HL-60/S4 (cell line): ENCODE data around the gene C22orf23.

Experiments used
- in situ Hi-C: fragments of 300-500 bp; cut with MboI; formaldehyde crosslinking; loops from 2 replicates; pipeline ENCODE4 v1.14.3; 2022; ENCODE audit warnings: low sequenced_read_pairs

Gene C22orf23

GRCh38 chr22:37929390-37929789 is 24.0 kb downstream of the C22orf23 start:
- in situ Hi-C loops: no loop called here

- in situ Hi-C loops: no loop called here
Measured at GRCh38 chr22:37927637-37927936, 25.8 kb downstream of the C22orf23 start.

DNA sequence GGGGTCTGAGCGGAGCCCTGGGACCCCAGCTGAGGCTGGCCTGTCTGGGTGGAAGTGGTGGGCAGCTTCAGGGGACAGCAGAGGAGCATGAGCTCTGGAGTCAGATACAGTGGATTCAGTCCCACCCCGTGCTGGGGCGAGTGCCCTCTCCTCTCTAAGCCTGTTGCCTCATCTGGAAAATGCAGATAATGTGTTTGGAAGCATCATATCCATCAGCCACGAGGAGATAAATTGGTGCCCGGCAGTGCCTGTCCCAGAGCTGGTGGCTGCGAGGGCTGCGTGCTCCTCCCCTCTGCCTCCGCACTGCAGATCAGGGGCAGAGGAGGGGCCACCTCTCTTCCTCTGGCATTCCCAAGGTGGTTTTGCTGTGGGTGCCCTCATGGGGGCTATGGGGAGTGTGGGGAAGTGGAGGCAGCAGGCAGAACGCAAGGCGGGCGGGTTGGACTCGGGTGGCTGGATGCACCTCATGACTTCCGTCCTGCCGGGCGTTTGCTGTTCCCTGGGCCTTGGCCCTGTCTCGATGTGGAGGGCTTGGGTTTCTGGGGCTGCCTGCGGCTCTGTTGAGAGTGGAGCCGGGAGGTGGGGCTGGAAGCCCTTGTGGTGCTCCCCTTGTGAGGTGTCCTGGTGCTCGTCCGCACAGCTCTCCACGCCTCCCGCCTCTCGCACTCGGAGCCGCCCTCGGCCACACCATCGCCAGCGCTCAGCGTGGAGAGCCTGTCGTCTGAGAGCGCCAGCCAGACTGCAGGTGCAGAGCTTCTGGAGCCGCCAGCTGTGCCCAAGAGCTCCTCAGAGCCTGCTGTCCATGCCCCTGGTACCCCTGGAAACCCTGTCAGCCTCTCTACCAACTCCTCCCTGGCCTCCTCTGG is 26.4 kb downstream of the C22orf23 start:
- in situ Hi-C loops: no loop called here

GRCh38 chr22:37926358-37926757 is 27.0 kb downstream of the C22orf23 start:
- in situ Hi-C loops: no loop called here

DNA sequence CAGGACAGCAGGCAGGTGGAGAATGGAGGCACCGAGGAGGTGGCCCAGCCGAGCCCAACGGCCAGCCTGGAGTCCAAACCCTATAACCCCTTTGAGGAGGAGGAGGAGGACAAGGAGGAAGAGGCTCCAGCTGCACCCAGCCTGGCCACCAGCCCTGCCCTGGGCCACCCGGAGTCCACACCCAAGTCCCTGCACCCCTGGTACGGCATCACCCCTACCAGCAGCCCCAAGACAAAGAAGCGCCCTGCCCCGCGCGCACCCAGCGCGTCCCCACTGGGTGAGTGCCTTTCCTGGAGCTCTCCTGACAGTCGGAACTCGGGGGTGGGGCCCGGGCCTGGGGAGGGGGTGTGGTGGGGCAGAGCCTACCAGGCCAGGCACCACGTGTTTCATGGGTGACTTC is 27.6 kb downstream of the C22orf23 start:
- in situ Hi-C loops: no loop called here

DNA sequence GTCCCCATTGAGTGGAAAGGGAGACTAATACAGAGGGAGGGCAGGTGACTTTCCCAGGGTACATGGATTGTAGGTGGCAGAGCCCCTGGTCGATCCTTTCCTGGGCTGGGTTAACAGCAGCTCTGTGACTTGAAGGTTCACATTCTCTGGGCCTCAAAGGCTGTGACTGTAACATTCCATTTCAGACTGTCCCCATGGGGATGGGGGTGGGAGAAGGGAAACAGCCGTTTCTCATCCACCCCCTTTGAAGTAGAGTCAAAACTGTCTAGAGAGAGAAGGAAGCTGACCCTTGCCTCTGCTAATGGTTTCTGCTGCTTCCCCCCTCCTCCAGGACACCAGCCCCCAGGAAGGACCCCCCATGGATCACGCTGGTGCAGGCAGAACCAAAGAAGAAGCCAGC is 28.1 kb downstream of the C22orf23 start:
- in situ Hi-C loops: no loop called here

DNA sequence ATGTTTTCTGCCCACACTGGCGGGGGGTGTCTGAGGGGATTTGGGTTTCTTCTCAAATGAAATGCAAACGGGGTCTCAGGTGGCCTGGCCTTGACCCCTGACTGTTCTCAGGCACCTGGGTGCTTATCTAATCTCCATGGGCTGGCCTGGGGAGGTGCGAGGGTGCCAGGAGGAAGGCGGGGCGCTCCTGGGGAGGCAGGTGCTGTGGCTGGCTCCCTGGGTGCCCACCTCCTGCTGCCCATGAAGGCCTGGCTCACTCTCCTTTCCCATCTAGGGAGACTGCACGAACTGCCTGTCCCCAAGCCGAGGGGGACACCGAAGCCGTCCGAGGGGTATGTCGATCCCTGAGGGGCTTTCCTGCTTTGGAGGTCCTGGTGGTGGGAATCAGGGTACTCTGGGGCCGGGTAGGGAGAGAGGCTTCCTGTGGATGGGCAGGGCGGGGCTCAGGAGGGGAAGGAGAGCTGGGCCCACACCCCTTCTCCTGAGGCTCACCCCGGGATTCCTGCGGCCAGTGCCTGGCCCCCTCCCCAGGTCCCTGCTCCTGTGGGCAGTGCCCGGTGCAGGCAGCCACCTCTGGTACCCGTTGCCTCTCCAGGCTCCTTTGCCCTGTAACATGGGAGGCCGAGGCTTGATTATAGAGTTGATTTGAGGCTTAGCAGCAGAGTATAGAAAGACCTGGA is 28.9 kb downstream of the C22orf23 start:
- in situ Hi-C loops: no loop called here

DNA sequence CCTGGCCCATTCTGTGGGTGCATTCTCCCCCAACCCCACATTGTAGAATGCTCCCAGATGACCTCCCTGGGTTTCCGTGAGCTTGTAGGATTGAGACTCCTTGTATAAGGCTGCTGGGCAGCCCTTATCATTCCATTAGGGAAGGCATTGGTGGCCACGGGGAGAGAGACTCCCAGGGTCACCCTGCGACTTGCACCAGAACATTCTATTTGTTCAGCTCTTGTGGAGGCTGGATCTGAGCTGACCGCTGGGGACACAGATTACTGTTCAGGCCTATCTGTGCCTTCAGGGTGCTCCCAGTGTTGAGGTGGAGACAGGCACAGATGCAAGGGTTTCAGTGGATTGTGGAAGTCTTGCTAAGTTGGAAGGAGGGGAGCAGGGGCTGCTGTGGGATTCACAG is 29.5 kb downstream of the C22orf23 start:
- in situ Hi-C loops: no loop called here

DNA sequence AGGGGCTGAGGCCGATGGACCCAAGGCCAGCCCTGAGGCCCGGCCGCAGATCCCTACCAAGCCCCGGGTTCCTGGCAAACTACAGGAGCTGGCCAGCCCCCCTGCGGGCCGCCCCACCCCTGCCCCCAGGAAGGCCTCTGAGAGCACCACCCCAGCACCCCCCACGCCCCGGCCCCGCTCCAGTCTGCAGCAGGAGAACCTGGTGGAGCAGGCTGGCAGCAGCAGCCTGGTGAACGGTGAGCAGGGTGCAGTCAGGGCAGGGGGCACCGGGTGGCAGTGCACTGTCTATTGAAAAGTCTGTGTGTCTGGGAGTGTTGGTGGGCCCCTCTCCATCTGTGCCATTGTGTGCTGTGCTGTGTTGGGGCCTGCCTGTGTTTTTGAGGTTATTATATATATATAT is 31.2 kb downstream of the C22orf23 start:
- in situ Hi-C loops: no loop called here

DNA sequence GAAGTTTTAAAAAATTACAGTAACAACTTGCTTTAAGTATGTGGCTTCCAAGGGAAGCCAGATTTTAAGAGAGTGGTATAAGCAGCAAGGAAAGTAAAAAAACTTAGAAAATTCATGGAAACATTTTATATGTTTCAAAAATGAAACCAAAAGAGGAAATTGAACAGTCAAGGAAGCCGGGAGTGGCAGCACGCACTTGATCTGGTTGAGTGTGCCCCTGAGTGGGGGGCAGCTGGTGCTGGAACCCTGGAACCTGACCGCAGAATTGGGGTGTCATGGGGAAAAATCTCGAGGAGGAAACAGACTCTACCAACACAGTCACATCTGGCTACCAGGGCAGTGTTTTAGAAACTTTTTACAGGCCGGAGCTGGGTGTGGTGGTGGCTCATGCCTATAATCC is 33.3 kb downstream of the C22orf23 start:
- in situ Hi-C loops: no loop called here

DNA sequence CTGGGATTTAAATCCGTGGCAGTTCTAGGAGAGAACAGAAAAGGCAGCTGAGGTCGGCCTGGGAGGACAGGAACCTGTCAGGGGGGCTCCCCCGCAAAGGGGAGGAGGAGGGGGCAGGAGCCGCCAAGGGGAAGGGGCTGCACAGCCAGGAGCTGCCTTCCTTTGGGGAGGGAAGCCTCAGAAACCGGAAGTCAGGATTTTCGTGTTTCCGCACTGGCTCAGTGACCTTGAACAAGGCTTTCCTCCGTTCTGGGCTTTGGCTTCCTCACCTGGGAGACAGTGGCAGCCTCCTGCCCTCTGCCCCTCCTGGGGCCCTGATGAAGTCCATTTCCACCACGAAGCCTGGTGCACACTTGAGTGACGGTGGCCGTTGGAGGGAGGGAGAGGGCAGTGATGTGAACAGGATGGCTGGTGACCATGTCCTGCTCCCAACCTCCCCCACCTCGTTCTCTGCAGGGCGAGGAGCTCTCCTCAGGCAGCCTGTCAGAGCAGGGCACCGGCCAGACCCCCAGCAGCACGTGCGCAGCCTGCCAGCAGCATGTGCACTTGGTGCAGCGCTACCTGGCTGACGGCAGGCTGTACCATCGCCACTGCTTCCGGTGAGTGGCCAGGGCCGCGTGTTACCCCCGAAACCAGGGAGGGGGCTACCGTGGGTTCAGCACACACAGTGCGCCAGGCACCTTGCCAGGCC is 34.7 kb downstream of the C22orf23 start:
- in situ Hi-C loops: no loop called here

DNA sequence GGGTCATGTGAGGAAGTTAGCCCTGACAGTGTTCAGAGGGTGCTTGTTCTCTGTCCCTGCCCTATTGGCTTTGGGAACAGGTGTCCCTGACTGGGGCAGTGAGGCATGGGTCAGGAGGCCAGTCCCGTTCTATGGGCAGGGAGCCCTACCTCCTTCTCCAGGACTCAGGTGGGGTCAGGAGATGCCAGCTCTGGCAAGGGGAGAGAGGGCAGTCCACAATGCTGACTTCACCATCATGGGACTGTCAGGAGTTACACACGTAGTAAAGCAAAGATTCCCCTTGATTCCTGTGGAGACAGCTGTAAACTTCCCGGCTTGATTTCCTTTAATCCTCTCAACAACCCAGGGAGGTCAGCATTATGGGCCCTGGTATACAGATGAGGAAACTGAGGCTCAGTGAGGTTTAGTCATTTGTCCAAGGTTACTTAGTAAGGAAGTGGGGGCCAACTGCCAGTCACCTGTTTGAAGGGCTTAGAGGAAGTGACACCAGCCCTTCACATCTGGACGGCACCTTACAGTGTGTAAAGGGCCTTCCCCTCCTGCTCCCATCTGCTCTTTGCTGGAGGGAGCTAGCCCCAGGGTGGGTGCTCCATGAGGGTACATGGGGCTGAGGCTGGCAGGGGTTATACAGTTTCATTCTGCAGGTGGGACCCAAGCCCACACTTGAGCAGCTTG is 35.4 kb downstream of the C22orf23 start:
- in situ Hi-C loops: no loop called here

GRCh38 chr22:37916311-37916710 is 37.1 kb downstream of the C22orf23 start:
- in situ Hi-C loops: no loop called here

DNA sequence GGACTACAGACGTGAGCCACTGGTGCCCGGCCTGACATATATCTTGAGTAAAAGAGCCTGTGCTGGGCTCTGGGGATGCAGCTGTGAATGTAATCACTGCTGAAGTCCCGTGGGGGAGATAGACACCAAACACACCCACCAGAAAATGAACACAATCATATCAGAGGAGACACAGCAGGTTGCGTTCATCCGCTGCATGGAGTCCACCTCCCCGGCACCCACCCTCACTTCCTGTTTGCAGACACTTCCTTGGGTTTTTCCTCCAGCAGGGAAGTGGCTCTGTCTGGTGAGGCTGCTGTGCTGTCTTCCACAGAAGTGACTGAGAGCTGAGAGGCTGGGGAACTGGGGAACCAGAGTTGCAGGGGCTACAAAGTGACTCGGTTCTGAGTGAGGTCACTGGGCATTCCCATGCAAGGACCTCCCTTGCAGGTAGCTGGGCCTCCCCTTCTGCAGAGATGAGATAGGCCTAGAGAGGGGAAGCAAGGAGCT is 40.1 kb downstream of the C22orf23 start:
- in situ Hi-C loops: no loop called here

DNA sequence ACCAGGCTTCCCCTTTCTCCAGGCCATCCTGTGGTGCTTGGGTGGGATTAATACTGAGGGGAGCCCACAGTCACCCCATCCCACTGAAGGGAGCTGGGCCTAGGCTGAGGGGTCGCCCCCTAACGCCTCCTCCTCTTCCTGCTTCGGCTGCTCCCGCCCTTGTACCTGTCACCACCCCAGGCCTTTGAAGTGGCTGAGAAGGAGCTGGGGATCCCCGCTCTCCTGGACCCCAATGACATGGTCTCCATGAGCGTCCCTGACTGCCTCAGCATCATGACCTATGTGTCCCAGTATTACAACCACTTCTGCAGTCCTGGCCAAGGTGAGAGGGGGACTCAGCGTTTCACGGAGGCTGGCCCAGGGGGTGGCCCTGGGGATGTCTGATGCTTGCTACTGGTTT is 41.2 kb downstream of the C22orf23 start:
- in situ Hi-C loops: no loop called here

DNA sequence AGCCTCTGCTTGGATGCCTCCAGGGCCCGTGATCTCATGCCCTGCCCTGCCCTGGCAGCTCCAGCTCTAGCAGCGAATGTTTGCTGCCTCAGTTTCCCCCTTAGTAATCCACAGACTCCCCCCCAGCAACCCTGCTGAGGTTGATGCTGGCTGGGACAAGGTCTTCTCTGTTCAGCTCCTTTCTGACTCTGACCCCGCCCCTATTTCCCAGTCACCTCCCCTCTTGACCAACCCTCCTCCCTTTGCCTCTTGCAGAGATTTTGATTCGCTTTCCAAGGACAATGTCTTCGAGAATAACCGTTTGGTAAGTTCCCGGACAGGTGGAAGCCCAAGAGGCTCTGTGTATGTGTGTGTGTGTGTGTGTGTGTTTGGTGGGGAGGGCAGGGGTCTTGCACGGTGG is 41.7 kb downstream of the C22orf23 start:
- in situ Hi-C loops: no loop called here

- in situ Hi-C loops: no loop called here
Measured at GRCh38 chr22:37910890-37911672, 42.3 kb downstream of the C22orf23 start.

- in situ Hi-C loops: no loop called here
Measured at GRCh38 chr22:37909766-37910165, 43.6 kb downstream of the C22orf23 start.

GRCh38 chr22:37907036-37907954 is 46.1 kb downstream of the C22orf23 start:
- in situ Hi-C loops: no loop called here
